ENCODE data around the gene GEMIN5. TPM values are rescaled to one million over a fixed set of nuclear protein-coding genes. Genes with fewer than 3 reads are reported as not detected.

Gene GEMIN5, protein sequence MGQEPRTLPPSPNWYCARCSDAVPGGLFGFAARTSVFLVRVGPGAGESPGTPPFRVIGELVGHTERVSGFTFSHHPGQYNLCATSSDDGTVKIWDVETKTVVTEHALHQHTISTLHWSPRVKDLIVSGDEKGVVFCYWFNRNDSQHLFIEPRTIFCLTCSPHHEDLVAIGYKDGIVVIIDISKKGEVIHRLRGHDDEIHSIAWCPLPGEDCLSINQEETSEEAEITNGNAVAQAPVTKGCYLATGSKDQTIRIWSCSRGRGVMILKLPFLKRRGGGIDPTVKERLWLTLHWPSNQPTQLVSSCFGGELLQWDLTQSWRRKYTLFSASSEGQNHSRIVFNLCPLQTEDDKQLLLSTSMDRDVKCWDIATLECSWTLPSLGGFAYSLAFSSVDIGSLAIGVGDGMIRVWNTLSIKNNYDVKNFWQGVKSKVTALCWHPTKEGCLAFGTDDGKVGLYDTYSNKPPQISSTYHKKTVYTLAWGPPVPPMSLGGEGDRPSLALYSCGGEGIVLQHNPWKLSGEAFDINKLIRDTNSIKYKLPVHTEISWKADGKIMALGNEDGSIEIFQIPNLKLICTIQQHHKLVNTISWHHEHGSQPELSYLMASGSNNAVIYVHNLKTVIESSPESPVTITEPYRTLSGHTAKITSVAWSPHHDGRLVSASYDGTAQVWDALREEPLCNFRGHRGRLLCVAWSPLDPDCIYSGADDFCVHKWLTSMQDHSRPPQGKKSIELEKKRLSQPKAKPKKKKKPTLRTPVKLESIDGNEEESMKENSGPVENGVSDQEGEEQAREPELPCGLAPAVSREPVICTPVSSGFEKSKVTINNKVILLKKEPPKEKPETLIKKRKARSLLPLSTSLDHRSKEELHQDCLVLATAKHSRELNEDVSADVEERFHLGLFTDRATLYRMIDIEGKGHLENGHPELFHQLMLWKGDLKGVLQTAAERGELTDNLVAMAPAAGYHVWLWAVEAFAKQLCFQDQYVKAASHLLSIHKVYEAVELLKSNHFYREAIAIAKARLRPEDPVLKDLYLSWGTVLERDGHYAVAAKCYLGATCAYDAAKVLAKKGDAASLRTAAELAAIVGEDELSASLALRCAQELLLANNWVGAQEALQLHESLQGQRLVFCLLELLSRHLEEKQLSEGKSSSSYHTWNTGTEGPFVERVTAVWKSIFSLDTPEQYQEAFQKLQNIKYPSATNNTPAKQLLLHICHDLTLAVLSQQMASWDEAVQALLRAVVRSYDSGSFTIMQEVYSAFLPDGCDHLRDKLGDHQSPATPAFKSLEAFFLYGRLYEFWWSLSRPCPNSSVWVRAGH (N-terminal part only)
- total RNA-seq (2016; rRNA removed; fragmentation: Illumina TruSeq; extraction: Trizol) (28.6 and 52.8 TPM in 2 replicates), polyA plus RNA-seq (2011; rRNA removed) (6.6 and 7.1 TPM in 2 replicates), polyA minus RNA-seq (2011; rRNA and poly(A)+ RNA removed; ENCODE audit: low replicate concordance) (21.9 and 30.0 TPM in 2 replicates), Bru-seq, nascent RNA (percentile 76 among the genes with signal in this experiment), BruChase-seq, experiment 1, labeled RNA remaining after a 6-hour chase (percentile 78 among the genes with signal in this experiment), BruChase-seq, experiment 2, labeled RNA remaining after a 2-hour chase (percentile 79 among the genes with signal in this experiment)
- total RNA-seq (2016; cell fraction: cytosol; rRNA removed; fragmentation: Illumina TruSeq; extraction: Trizol; ENCODE audit: low read depth), result 3.6 and 4.4 TPM in 2 replicates
- total RNA-seq (2016; cell fraction: insoluble cytoplasmic fraction; rRNA removed; fragmentation: Illumina TruSeq; extraction: Trizol), result 28.8 and 51.6 TPM in 2 replicates
- total RNA-seq (2016; cell fraction: membrane; rRNA removed; fragmentation: Illumina TruSeq; extraction: Trizol), result 7.6 and 8.6 TPM in 2 replicates
- total RNA-seq (2016; cell fraction: nucleus; rRNA removed; fragmentation: Illumina TruSeq; extraction: Trizol), result 22.1 and 23.2 TPM in 2 replicates
- polyA plus RNA-seq (2011; cell fraction: cytosol; rRNA removed), result 6.9 and 7.6 TPM in 2 replicates
- 6.5 and 7.0 TPM in 2 replicates for polyA plus RNA-seq (2011; cell fraction: nucleus; rRNA removed)
- 9.7 and 11.8 TPM in 2 replicates for polyA plus RNA-seq (2012)
- 0.63 and 0.69 TPM in 2 replicates for polyA plus RNA-seq (2016; cell fraction: cytosol; fragmentation: Illumina TruSeq; extraction: Trizol; ENCODE audit: low read depth)
- 32.7 and 33.3 TPM in 2 replicates for polyA plus RNA-seq (2016; cell fraction: insoluble cytoplasmic fraction; fragmentation: Illumina TruSeq; extraction: Trizol; ENCODE audit: low read depth)
- 1.9 and 2.4 TPM in 2 replicates for polyA plus RNA-seq (2016; cell fraction: membrane; fragmentation: Illumina TruSeq; extraction: Trizol; ENCODE audit: low read depth)
- 15.6 and 17.0 TPM in 2 replicates for polyA plus RNA-seq (2016; cell fraction: nucleus; fragmentation: Illumina TruSeq; extraction: Trizol; ENCODE audit: insufficient read depth, low read depth)
- 14.3 and 15.1 TPM in 2 replicates for polyA minus RNA-seq (2011; cell fraction: cytosol; rRNA and poly(A)+ RNA removed)
- polyA minus RNA-seq (2011; cell fraction: nucleus; rRNA and poly(A)+ RNA removed), result 12.9 and 17.3 TPM in 2 replicates
- long read RNA-seq, experiment 1, partial matches to known transcripts, result 8 of 8 reads
- long read RNA-seq, experiment 1, other reads (novel, unspliced or antisense), result 0 of 8 reads
- long read RNA-seq, experiment 2, full-length matches to known transcripts, result 5 of 28 reads
- long read RNA-seq, experiment 2, partial matches to known transcripts, result 11 of 28 reads
- long read RNA-seq, experiment 2, other reads (novel, unspliced or antisense), result 12 of 28 reads

DNA sequence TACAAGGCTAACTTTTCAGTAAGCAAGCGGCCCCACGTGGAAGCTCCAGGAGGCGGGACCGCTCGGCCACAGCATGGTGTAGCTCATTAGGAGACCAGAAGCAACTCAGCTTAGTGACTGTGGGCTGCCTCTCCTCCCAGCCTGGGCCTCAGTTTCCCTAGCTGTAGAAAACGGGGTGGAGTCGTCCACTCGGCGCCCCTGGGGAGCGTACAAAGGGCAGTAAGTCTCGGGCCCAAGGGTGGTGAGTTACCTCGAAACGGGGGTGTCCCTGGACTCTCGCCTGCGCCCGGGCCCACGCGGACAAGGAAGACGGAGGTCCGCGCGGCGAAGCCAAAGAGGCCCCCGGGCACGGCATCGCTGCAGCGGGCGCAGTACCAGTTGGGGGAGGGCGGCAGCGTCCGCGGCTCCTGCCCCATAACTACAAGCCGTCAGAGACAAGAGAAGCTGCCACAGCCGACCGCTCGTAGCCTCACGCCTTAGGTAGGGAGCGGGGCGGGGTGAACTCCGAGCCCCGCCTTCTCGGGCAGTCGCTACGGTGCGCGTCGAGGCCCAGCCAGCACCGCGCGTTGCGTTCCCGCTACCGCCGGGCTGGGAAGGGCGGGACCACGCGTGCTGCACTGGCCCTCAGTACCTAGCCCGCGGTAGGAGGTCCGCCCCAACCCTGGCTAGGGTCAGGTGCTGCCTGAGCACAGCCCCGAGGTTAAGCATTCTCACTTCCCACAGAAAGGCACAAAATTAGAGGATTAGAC lies at the start of gene GEMIN5:
Gene GEMIN5 (minus strand): TSS at position 494 of the 749 bp plus-strand sequence. CDS start 78 bp downstream, at position 416.
- H3K4me3 ChIP-seq (replicated peaks in 1 of 3; ENCODE audit: insufficient read depth in 1 of 3, low read depth in 2 of 3, low read length in 3 of 3), result peak within 1 kb of the TSS; percentile 73 to 88 (median 78)
- intact Hi-C loops (cut with micrococcal nuclease; ENCODE audit: unreplicated experiment) (loop anchor here (1.0 to 5.0 kb wide), 2 partner anchors 69 to 291 kb away; no protein-coding TSS in a partner anchor), in situ Hi-C loops (cut with HindIII; ENCODE audit: extremely low pct_ligation_motif_present, low pct_unique_long_range_greater_than_20kb) (no loop called here)
- peak within 1 kb of the TSS; percentile 81 for H3K9ac ChIP-seq (ENCODE audit: insufficient read depth, low read depth, low read length)
- no peaks in the 10 kb centered on the region; a peak in 1 of 5 replicates for H3K27me3 ChIP-seq (ENCODE audit: control insufficient read depth in 1 of 2, insufficient read depth in 2 of 2, low read length in 2 of 2)
- H2AFZ ChIP-seq (ENCODE audit: low read length), result peak within 1 kb of the TSS; percentile 59
- ATAC-seq (peak; percentile 95), FAIRE-seq (no peak), DNase-seq (ENCODE audit: low spot score) (peak; percentile 79)
- H3K27ac ChIP-seq (ENCODE audit: extremely low read length, insufficient read depth, low read length), result peak within 1 kb of the TSS; percentile 63
- H3K9me3 ChIP-seq (ENCODE audit: low read length), result no peaks in the 10 kb centered on the region
- H3K36me3 ChIP-seq (replicated peaks in 1 of 2; ENCODE audit: control insufficient read depth in 1 of 2, insufficient read depth in 2 of 2, low read length in 2 of 2), result peaks cover 5 to 20% of the 10 kb centered on the region in 2 experiments
- WGBS (ENCODE audit: low lambda C conversion rate), result 0% methylated on average over 1 of the region's 61 CpGs
- H4K20me1 ChIP-seq (ENCODE audit: insufficient read depth, low read length), result no peaks in the 10 kb centered on the region
- CTCF ChIA-PET (ENCODE audit: low intra/inter-chr PET ratio, low total read pairs), result no interaction called here
- peaks cover 49% of the 10 kb centered on the region for H3K79me2 ChIP-seq (ENCODE audit: insufficient read depth, low read length)
- no TSS peak for BruUV-seq (replicated peaks)
- POLR2A ChIA-PET, result interaction anchor here (0.7 to 1.8 kb wide), 7 partner anchors 15 to 291 kb away, joined by 3 to 5 read pairs (median 4); partner anchors contain the start of gene CNOT8
- peaks cover 49% of the 10 kb centered on the region for H3K4me1 ChIP-seq (ENCODE audit: insufficient read depth, low read length)
- peak within 1 kb of the TSS; percentile 86 for H3K4me2 ChIP-seq (ENCODE audit: low read depth, low read length)
- TF ChIP-seq MEF2D (CRISPR knock-in tag; IDR thresholded peaks at IDR 0.05), result no peak; the same call in 1 of the 2 replicates
- peak; percentile 42; the same call in 1 of the 2 replicates for TF ChIP-seq JUND (CRISPR knock-in tag; IDR thresholded peaks at IDR 0.05)
- no peak for TF ChIP-seq ZNF12 (CRISPR knock-in tag; IDR thresholded peaks at IDR 0.05)
- TF ChIP-seq SALL2 (CRISPR knock-in tag; IDR thresholded peaks at IDR 0.05), result peak; percentile 87; the same call in 1 of the 2 replicates
- TF ChIP-seq SNAPC2 (CRISPR knock-in tag; IDR thresholded peaks at IDR 0.05), result no peak
- TF ChIP-seq ZNF773 (CRISPR knock-in tag; IDR thresholded peaks at IDR 0.05; ENCODE audit: borderline replicate concordance), result 0 out of 2 replicates have a peak, but pooled peaks have one; percentile 33
- no peak for TF ChIP-seq SRF (IDR thresholded peaks at IDR 0.05; ENCODE audit: low read depth, low read length)
- 0 out of 2 replicates have a peak, but pooled peaks have one; percentile 29 for TF ChIP-seq HNRNPL (IDR thresholded peaks at IDR 0.05; ENCODE audit: low read depth, low read length)
- TF ChIP-seq, protein P1, sequence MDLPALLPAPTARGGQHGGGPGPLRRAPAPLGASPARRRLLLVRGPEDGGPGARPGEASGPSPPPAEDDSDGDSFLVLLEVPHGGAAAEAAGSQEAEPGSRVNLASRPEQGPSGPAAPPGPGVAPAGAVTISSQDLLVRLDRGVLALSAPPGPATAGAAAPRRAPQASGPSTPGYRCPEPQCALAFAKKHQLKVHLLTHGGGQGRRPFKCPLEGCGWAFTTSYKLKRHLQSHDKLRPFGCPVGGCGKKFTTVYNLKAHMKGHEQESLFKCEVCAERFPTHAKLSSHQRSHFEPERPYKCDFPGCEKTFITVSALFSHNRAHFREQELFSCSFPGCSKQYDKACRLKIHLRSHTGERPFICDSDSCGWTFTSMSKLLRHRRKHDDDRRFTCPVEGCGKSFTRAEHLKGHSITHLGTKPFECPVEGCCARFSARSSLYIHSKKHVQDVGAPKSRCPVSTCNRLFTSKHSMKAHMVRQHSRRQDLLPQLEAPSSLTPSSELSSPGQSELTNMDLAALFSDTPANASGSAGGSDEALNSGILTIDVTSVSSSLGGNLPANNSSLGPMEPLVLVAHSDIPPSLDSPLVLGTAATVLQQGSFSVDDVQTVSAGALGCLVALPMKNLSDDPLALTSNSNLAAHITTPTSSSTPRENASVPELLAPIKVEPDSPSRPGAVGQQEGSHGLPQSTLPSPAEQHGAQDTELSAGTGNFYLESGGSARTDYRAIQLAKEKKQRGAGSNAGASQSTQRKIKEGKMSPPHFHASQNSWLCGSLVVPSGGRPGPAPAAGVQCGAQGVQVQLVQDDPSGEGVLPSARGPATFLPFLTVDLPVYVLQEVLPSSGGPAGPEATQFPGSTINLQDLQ (CRISPR knock-in tag; IDR thresholded peaks at IDR 0.05), result peak; percentile 89; the same call in 1 of the 2 replicates
- TF ChIP-seq ZNF557 (CRISPR knock-in tag; IDR thresholded peaks at IDR 0.05), result no peak

Measured in HepG2 (cell line).